GM18868 (cell line): ENCODE measurements around the gene MYOM1.
"Not testable (repeated sequence)": the region's sequence is repeated elsewhere in the genome, so short reads cannot be mapped to it uniquely, and the experiment has no call there.

Source experiments
- ATAC-seq: cut with Tn5 transposase; IDR thresholded peaks from one replicate; pipeline ENCODE4 v1.9.1; 2021; ENCODE audit warnings: mild to moderate bottlenecking, moderate library complexity; ENCODE audit not compliant: unreplicated experiment

MYOM1 gene

DNA sequence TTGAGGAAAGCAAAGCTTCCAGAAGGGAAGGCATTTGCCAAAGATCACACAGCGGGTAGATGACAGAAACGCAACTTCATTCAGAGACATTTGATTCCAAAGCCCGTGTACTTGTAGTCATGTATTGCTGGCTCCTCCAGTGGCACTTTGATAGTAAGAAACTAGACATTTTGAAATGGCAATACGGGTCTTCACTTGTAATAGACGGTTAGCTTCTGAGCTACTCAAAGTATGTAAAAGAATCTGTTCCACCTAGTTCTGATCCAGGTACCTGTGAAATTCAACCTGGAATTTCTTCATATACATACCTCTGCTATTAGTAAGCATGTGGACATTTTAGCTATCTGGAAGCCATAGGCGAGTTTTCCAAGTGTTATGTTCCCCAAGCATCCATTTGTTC is 1.7 kb upstream of the MYOM1 start:
- ATAC-seq: no peak

DNA sequence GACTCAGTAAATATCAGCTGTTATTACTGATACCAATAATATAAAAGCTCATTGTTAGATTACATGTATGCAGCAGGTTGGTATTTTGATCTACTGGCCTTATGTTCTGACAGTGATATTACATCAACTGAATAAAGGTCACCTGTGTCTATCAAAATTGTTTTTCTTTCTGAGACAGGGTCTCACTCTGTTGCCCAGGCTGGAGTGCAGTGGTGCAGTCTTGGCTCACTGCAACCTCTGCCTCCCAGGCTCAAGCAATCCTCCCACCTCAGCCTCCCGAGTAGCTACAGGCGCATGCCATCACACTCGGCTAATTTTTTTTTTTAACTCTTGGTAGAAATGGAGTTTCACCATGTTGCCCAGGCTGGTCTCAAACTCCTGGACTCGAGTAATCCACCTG is 1.1 kb upstream of the MYOM1 start:
- ATAC-seq: not testable (repeated sequence)

DNA sequence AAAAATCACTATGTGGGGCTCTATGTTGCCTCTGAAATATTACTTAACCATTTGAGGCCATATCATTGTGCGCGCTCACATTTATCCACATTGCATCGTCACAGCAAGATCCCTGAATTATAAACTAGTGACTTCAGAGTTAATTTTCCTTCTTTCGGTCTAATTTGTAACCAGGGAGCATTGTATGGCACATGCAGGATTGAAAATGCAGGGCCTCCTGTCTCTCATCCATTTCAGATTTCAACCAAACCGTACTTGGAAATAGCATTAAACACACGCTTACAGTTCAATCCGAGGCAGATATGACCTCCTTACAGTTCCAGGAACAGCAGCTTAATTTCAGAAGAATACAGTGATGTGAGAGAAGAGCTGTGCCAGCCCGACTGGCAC is 532 bp downstream of the MYOM1 start:
- no peak for ATAC-seq

DNA sequence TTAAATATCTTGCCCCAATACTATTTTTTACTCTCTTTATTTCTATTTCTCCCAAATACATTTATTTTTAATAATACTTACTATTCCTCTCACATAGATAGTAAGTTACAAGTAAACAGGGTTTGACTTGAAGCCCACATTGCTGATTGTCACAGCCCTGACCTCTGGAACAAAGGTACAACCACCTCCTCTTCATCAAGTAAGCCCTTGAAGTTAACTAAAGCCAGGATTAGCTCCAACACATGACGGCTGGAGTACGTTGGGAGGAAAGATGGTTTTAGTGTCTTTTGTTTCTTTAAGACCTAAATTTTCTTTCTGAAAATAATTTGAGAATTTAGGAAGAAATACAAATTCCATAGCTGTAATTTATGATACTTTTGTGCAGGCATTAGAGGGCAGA is 949 bp downstream of the MYOM1 start:
- ATAC-seq: no peak

DNA sequence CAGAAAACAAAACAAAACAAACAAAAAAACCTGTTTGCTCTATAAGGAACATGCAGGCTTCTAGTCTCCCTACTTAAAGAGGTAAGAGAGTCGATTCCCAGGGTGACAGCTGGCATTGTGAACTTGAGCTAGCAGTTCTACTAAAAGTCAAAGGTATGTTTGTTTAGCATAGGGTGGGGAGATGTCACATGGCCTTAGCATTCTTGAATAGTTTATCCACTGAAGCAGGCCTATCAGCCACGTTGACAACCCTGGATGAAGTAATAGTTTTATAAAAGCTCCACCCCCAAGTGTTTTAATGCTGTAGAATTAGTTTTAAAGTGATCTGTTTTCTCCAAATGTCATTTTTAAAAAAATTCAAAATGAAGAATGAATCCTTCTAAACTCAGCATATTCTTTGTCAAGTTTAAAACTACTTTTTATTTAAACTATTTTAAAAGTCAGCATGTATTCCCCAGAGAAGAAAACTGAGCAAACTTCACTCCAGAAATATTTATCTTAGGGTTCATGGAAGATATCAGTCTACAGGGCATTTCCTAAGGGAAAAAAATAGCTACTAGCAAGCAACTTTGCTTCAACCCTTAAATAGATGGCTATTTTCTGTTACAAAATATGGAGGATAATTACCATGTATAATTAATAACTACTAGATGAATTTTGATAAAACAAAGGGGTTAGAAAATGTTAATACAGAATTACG is 1.7 kb downstream of the MYOM1 start:
- no peak for ATAC-seq

DNA sequence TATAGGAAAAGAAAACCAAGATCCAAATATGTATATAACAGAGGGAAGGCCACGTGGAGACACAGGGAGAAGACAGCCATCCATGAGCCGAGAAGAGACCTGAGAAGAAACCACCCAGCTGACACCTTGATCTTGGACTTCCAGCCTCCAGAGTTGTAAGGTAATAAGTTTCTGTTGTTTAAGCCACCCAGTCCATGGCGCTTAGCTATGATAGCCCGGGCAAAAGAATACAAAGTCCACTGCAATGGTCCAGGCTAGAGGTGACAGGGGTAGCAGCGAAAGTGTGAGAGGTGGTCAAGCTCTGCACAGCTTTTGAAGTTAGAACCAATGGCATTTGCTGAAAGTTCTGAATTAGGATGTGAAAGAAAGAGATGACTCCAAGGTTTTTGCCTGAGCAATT is 2.8 kb downstream of the MYOM1 start:
- no peak for ATAC-seq

DNA sequence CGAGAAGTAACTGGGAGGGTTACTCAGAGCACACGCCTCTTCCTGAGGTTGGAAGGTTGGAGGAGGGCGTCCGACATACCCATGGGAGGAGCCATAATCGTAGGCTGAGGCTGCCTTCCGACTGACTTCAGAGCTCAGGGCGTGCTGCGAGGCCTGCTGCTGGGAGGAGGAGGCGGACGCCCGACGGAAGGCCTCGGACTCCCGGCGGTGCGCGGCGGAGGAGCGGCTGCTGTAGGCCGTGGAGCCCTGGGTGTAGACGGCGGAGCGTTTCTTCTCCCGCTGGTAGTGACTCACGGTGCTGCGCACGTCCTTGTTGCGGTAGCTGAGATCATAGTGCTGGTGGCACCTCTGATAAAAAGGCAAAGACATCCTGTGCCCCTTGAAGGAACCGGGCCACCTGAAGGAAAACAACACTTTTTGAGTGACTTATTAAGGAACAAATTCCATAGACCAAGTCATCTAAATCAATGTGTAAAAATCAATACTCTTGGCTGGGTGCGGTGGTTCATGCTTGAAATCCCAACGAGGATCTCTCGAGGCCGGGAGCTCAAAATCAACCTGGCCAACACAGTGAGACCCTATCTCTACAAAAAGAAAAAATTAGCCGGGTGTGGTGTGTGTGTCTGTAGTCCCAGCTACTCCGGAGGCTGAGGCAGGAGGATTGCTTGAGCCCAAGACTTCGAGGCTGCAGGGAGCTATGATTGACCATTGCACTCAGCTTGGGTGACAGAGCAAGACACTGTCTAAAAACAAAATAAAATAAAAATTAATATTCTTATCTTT is 4.7 kb downstream of the MYOM1 start:
- ATAC-seq: no peak

DNA sequence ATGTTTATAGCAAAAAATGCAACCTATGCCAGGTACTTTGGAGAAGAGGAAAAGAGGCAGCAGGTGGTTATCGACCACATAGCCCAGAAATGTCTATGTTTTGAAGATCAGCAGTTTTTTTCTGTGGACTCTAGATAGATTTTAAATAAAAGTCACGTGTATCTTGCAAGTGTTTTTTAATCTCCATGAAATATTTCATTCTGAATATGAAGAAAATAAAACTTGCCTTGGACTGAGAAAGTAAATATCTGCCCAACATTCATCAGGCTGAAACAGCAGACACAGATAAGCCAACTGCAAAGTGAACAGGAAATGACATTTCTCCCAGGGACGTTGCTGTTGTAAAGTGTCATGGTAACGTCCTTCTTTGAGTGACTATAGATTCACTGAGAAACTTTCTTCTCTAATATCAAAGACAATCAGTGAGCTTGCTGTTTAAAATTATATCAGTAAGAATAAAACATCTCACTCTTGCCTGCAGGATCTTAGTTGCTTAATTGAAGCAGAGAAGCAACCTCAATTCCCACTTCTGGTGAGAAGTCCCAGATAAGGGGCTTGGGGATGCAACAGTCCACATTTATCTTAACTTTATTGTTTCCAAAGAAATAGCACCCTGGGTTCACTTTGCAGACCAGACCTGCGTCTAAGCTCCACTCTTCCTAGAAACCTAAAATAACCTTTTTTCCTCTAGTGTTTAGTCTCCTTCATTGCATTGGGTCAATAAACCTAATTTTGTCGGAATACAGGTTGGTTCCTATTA is 6.3 kb downstream of the MYOM1 start:
- peak; percentile 38 for ATAC-seq

DNA sequence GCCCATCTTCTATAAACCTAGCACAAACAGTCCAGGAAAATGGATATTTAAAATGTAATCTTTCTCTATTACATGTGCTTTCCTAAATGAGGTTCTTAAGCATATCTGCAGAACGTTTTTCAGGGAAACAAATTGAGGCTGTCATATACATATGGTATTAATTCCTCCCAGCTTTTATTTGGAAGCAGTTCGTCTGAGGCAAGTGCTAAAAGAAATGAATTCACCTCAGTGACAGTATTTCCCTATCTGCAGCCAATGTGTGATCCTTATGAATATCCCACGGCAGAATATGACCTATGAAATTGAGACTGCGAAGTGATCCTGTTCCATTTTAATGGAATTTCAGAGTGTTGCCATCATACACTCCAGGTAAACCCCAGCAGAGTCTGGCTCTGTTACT is 7.1 kb downstream of the MYOM1 start:
- ATAC-seq: no peak

DNA sequence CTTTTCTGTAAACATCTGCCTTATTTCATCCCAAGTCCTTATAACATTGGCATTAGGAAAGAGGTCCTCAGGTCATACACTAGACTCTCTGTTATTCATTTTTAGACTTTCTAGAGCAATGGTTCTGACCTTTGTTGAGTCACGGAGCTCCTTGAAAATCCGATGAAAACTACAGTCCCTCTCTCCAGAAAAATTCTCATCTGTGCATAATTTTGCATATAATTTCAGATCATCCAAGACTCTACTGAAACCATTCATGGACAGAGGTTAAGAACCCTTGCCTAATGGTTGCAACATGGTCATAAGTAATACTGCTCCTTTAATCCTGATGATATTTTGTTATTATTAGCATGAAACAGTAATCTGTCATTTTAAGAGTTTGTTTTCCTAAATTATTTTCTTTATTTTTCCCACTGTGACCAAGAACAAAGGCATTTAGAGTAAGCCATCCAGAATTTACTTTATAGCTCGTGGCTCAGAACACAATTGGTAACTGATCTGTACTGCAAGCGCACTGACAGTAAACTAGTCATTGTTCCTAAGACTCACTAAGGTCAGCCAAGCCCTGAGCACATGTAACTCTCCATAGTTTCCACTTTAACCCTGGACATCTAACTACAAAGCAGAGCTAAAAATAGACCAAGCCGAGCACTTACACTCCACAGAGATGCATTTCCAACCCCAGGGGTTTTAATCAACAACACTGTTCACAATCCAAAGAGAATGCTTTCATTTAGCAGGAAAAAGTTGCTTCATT is 8.4 kb downstream of the MYOM1 start:
- ATAC-seq: no peak

DNA sequence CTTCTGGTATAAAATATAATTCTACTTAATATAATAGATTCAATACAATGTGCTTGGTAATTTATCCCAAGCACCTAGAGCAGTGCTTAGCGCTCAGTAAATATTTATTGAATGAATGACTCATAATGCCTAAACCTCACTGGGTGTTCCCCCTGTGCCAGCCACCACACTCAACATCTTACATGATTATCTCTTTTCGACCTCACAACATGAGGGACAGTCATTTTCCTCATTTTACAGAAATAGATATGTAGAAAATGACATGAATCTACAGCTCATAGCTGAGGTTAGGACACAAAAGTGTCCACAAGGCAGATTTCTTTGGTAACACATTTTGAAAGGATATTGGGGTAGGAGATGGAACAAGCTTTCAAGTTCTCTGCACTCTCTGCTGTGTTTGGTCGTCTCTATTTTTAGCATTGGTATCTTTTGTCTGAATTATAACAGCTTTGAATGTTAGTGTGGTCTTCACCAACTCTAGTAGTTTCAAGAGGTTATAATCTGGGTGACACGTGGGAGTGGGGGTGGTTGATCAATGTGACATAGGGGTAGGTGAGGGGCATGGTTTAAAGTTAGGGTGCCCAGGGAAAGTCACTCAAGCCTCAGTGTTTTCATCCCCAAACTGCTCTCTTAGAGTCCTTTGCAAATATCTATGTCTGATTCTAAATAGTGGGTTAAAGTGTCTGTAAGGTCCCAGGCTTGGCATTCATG is 9.8 kb downstream of the MYOM1 start:
- peak; percentile 93 for ATAC-seq

DNA sequence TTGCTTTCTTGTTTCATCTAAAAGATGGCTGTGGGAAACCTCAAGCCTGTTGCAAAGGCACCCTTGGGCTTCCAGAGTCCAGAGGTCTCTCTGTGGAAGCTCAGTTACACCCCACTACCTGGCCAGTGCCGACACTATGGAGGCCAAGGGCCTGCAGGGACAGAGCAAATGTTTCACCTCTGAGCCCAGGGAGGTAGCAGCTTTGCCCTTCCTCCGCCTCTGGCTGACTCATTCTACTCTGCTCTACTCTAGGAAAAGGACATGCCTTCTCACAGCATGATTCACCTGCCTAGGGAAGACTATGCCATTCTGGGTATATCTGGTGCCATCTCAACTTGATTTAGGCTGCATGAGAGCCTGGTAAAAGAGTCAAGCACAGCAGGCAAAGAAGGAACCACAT is 12.2 kb downstream of the MYOM1 start:
- ATAC-seq: no peak

DNA sequence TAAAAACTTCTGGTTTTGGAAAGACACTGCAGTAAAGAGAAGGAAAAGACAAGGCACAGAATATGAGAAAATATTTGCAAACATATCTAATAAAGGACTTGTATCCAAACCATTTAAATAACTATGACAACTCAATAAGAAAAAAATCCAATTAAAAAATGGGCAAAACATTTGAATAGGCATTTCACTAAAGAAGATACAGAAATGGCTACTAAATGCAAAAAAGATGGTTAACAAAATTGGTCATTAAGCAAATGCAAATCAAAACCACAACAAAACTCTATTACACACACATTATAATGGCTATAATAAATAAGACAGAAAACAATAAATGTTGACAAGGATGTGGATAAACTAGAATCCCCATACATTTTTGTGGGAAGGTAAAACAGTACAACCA is 14.5 kb downstream of the MYOM1 start:
- ATAC-seq: no peak

DNA sequence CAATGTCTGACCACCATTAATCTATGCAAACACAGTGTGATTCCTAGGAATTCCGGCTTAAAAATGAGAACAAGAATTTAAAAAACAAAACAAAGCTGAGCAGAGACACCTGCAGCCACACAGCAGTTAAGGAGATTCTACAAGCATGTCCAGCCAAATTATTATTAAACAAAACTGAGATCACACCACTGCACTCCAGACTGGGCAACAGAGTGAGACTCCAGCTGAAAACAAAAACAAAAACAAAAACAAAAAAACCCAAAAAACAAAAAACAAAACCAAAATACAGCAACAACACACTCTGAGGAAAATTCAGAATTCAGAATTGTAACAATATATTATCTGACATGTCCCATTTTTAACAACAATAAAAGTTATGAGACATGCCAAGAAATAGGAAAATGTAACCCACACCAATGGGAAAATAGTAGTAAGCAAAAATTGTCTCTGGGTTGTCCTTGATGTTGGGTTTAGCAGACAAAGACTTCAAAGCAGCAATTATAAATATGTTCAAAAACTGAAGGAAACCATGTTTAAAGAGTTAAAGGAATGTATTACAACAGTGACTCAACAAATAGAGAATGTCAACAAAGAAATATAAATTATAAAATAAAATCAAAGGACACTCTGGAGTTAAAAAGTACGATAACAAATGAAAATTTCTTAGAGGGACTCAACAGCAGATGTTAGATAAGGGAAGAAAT is 19.7 kb downstream of the MYOM1 start:
- no peak for ATAC-seq

DNA sequence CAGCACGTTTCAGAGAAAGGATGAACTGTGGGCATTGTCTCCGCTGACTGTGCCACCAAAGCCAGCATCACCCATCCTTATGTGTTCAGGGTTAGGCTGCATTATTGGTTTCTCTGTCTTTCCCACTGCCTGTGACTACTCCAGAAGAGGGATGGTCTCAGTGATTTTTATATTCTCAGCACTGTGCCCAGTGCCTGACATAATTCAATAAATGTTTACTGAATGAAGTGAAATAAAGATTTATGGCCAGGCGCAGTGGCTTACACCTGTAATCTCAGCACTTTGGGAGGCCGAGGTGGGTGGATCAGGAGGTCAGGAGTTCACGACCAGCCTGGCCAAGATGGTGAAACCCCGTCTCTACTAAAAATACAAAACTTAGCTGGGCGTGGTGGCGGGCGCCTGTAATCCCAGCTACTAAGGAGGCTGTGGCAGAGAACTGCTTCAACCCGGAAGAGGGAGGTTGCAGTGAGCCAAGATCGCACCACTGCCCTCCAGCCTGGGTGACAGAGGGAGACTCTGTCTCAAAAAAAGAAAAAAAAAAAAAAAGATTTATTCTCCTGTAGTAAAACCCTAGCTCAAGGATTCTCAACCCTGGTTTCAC is 21.4 kb downstream of the MYOM1 start:
- not testable (repeated sequence) for ATAC-seq

DNA sequence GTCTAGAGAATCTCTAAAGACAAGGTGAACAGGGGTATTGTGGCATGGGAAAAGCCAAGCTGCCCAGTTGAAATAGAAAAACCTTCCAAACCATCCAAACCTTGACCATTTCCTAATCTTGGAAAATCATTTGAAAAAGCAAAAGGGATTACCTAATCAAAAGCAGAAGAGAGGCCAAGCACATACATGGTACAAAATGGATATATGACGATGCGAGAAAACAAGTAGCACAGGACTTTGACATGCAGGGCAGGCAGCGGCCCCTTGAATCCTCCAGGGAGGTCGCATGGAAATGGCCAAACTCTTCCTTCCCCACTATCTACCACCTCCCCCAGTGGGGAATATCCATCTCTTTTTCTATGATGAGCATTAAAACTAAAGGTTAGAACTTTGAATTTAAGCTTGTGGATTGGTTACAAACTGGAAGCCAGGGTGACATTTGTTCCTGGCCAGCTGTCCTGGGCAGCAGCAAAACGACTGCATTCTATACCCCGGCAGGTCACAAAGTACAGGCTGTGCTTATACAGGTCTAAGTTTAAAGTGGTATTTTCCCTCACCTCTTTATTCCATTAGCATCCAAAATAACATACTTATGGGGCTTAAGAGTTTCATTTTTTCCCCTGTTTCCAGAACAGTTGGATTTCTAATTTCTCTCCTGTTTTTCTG is 24.7 kb downstream of the MYOM1 start:
- ATAC-seq: no peak

DNA sequence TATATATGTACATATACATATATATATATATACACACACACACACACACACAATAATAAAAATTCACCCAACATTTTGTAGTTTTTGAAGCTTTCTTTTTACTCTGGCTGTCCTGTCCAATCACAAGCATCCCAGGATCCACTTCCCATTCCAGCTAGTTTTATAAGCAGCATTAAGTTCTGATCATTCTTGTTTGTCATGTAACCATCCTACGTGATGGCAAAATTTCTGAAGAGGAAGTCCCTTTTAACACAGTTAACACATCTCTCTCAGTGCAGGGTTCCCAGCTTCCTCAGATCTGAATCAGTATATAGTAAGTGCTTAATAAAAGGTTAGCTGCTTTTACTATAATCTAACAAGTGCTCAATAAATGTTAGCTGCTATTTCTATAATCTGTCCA is 26.4 kb downstream of the MYOM1 start:
- no peak for ATAC-seq

DNA sequence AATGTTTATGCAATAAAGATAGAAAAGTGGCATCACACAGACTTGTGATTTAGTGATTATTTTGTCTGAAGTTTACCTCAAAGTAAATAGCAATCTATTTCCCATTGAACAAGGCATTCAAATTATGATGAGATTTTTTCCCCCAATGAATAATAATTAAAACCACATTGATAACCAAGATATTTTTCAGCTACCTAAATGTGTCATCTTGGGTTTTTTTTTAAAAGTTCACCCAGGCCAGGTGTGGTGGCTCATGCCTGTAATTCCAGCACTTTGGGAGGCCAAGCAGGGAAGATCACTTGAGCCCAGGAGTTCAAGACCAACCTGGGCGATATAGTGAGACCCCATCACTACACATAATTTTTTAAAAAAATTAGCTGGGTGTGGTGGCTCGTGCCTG is 27.0 kb downstream of the MYOM1 start:
- ATAC-seq: no peak

DNA sequence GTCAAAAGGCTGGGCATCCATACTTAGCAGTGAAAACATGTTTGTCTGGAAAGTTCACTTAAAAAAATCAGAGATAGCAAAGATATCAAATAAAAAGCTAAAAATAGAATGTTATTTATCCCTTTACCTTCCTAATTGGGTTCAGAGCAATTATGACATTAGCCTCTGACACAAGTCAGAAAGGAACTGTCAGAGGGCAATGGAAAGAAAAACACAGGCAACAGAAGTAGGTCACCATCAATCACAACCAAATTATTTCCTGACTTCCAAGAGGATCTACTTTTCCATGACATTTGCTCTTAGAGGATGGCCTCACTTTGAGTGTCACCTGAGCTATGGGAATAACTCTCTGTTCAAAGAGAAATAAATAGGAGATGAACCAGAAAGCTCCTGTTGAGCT is 27.5 kb downstream of the MYOM1 start:
- ATAC-seq: no peak
